ENCODE results near the gene ADAMTS14.

Gene ADAMTS14

GRCh38 chr10:70695241-70696030, 23.1 kb downstream of the ADAMTS14 start:
- DNase-seq: no peak

GRCh38 chr10:70698211-70698610, 25.9 kb downstream of the ADAMTS14 start:
- no peak for DNase-seq

- no peak for DNase-seq
Measured at GRCh38 chr10:70699063-70699658, 26.9 kb downstream of the ADAMTS14 start.

DNA sequence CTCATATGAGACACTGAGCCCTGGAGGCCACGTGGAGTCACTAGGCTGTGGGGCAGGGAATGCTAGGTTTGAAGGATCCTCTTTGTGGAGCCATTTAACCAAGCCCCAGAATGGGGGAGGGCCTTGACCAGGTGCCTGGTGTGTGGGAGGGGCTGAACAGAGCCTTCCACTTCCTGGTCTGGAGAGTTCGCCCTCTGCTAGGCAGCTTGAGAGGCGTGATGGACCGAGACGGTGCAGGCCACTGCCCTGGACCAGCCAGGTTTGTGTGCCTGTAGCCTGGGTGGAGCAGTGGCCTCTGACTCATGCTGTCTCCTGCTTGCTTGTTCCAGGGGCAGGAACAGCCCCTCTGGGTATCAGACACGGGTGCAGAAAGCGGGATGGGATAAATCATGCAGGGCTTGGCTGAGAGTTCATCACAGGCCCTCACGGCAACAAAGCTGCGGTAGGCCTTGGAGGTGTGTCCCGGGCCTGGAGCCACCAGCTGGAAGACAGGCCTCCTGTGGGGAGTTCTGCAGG, 27.4 kb downstream of the ADAMTS14 start:
- DNase-seq: no peak

GRCh38 chr10:70702190-70702763, 30.0 kb downstream of the ADAMTS14 start:
- DNase-seq: no peak

DNA sequence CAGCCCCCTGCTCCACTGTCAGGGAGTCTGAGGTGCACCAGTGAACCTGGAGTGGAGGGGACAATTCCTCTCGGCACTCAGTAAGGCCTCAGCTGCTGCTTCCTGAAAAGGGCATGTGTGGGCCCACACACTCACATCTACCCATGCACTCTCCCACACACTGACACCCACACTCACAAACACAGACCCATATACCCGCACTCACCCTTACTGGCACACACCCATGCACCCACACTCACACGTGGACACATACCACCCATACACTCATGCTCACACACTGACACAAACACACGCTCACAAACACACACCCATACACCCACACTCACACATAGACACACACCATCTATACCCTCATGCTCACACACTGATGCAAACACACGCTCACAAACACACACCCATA, 31.9 kb downstream of the ADAMTS14 start:
- DNase-seq: no peak

- DNase-seq: no peak
Measured at GRCh38 chr10:70705121-70705861, 33.0 kb downstream of the ADAMTS14 start.

DNA sequence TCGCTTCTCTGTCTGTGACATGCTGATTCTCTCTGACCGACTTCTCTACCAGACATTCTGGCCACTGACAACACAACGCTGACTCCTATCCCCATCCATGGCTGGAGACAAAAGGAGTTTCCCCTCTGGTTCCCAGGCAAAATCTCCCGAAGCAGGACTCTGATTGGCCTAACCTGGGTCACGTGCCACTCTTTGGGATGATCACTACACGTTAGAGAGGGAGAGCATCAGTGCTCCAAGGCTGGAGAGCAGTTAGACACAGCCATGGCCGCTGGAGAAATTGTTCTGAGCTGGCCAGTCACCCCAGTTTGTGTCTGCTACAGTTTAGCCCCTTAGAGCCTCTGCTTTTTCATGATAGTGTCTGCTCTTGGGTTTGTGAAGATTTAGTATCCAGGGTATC, 38.9 kb downstream of the ADAMTS14 start:
- DNase-seq: no peak

GRCh38 chr10:70711911-70712310, 39.6 kb downstream of the ADAMTS14 start:
- no peak for DNase-seq

DNA sequence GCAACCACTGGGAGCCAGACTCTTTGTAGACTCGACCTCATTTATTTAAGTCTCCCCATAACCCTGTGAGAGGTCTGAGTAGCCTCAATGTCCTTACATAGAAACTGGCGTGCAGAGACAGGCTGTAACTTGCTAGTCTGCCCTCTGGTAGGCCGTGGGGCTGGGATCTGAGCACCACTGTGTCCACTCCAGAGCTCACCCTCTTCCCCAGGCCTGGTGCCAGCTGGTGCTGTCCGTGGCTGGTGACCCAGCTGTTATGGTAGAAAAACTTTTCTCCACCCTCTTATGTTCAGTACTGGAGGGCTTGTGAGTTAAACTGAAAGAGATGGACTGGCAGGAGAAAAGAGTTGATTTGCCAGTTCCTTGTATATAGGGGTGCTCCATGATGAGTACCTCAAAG, 41.9 kb downstream of the ADAMTS14 start:
- no peak for DNase-seq

DNA sequence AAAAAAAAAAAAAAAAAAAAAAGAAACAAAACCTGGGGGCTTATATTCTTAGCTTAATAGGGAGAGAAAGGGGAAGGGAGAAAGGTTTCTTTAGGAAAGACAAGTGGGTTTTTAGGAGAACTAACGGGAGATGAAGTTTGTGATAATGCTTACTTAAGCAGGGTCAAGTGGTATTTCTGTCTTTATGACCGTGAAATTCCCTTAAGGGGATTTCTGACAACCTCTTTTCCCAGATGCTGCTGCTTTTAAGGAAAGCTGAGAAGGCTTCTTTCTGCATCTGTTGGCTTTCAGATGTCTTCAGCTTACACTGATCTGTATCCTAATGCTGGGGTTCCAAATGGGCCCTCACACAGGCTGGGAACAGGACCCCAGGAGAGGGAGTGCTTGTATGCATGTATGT, 42.6 kb downstream of the ADAMTS14 start:
- DNase-seq: no peak

- DNase-seq: no peak
Measured at GRCh38 chr10:70715853-70716795, 43.8 kb downstream of the ADAMTS14 start.

- DNase-seq: no peak
Measured at GRCh38 chr10:70722820-70723424, 50.6 kb downstream of the ADAMTS14 start.

- no peak for DNase-seq
Measured at GRCh38 chr10:70723771-70724170, 51.5 kb downstream of the ADAMTS14 start.

DNA sequence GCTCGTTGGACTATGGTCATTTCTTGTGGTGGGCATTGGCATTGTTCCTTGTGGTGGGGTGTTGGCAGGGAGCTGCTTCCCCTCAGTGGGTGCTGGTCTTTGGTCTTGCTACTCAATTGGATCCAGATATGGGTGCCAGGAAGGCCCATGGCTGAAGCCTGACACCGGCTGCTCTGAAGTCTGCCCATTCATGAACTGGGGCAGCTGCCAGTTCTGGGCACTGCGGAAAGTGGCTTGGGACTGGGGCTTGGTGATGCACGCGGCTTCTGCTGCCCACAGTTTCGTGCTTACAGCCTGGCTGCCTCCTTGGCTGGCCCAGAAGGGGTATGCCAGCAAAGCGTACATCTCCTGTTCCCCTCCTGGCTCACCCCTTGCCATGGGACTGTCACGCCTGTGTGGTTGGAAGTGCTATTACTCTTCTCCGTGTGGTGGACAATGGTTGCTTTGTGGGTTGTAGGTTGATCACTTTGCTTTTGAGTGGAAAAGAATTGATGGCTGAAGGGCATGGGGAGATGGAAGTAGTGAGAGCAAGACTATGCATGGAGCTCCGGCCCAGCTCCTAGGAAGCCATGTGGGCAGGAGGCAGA, 54.7 kb downstream of the ADAMTS14 start:
- DNase-seq: no peak

- DNase-seq: no peak
Measured at GRCh38 chr10:70728328-70728727, 56.0 kb downstream of the ADAMTS14 start.

DNA sequence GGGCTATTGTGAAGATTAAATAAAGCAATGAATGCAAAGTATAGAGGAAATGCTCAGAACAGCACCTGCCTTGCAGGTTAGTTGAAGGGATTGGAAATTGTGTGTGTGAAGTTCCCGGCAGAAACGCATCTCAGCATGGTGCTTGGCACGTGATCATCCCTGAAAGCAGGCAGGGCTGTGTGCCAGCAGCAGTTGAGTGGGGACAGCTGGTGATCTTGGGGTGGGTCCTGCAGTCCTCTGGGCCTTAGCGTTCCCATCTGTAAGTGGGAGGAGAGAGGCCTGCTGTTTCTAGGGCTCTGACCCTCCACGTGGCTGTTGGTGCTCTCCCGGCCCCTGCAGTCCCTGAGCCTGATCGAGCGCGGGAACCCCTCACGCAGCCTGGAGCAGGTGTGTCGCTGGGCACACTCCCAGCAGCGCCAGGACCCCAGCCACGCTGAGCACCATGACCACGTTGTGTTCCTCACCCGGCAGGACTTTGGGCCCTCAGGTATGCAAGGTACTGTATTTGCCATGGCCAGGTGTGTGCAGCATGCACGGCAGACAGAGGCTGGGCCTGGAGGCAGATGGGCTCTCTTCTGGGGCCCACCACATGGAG, 57.6 kb downstream of the ADAMTS14 start:
- no peak for DNase-seq

GRCh38 chr10:70730955-70731354, 58.6 kb downstream of the ADAMTS14 start:
- no peak for DNase-seq

DNA sequence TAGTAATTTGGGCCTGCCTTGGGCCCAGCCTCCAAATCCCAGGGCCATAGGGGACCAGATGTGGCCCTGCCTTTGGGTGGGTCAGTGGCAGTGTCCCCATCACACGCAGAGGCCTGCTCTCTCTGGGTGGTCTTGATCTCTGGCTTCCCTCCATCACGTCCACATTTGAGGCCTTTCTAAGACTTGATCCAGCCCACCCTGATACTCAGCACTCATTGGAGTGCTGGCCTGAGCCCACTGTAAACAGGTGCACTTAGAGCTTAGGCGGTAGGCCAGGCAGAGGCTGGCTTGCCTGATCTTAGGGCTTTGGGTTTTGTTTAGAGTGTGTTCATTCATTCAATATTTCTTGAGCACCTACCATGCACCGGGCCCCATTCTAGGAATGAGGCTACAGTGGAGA, 60.3 kb downstream of the ADAMTS14 start:
- no peak for DNase-seq

DNA sequence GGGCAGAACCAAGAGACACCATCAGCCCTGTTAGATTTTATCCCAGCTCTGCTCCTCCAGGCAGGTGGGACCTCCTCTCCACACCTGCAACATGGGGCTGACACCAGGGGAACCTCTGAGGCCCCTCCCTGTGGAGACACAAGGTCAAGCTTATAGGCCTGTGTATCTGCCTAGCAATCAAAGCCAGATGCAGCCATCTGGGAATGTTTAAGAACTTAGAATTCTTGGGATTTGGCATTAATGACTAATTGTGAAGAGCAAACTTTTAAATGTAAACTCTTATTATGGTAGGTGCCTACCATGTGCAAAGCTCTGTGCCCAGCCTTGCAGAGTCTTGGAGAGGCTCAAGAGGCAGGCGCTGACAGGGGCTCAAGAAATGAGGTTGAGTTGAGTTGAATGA, 60.7 kb downstream of the ADAMTS14 start:
- DNase-seq: no peak

GRCh38 chr10:70735161-70735560, 62.9 kb downstream of the ADAMTS14 start:
- DNase-seq: no peak

Data from CD4-positive, alpha-beta T cell treated with Interleukin-12 subunit alpha and Interleukin-12 subunit beta, for 1 hour (primary cell).